NCI-H2171 treated with DMSO at 0.1 percent for 48 hours (cell line): ENCODE measurements around the gene STK24.
A peak's percentile ranks its signal among the peaks of the same experiment; 100 is the strongest.

ENCODE experiments used
- DNase-seq: peaks from one replicate; lab custom pipeline; 2025; lab: John Stamatoyannopoulos, UW

The STK24 gene

DNA sequence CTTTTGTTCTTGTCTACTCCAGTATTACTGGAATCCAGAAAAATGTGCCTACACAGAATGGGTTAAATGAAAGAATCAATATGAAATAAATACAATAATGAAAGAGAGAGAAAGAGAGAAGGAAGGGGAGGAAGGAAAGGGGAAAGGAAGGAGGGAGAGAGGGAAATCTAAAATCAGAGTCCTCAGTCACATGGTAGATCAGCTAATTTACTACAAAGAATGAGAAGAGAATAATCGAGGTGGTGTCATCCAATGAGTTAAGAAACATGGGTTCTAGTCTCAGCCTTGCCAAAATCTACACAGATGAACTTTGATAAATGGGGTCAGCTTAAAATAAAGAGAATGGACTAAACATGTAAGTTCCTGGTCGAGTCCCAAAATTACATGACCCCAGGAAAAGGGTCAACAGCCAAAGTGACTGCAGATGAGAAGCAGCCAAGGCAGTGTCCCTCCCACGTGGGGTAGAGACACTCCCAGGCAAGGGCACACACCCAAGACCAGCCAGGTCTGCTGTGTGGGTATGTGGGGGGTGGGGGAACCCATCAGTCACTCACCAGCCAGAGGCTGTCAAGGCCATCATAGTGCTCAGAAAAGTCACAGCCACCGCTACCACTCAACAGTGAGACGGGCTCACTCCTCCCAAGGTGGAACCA, 103.6 kb downstream of the STK24 start:
- DNase-seq, result no peak

DNA sequence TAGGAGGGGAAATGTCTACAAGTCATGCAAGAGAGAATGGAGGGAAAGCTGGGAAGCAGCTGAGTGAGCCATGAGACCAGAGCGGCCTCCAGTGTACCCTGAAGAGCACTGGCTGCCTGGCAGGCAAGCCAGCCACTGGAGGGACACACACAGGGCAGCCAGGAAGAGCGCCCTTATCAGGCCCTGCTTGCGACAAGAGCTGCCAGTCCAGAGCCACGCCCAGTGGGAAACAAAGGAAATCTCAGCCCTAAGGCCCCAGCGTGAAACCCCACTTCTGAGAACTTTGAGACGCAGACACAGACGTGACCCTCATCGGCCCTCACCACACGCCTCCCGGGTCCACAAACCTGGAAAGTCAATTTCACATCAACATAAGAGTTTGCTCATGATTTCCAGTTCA, 105.0 kb downstream of the STK24 start:
- no peak for DNase-seq

DNA sequence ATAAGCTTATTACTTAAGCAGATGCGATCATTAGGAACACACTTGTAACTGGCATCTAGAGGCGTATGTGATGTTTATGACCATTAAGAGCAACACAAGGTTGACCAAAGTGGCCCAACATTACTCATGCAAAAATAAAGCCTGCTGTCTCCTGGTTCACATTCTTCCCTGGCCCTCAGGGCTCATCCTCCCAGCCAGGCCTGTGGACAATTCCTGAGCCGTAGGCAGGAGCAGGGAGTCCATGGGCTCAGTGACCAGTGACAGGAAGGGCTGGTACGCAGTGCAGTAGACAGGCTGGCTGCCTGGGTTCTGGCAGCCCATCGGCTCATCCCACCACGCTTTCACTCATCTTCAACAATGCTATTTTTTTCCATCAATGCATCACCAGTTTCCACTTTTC, 106.0 kb downstream of the STK24 start:
- no peak for DNase-seq

DNA sequence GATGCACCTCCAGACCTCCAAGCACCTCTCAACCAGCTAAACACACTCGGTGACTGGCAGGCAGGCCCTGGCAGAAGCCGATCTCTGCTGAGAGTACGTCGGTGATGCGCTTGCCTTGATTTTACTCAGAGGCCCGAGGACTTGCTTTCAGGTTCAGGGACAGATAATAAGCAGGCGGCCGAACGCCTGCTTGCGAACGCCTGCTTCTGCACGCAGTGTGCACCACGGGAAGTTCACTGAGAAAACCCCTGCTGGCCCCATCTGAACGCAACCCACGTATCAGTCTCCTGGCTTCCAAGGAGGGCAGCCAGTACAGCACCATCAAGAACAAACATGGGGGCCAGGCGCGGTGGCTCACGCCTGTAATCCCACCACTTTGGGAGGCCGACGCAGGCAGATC, 108.0 kb downstream of the STK24 start:
- no peak for DNase-seq

DNA sequence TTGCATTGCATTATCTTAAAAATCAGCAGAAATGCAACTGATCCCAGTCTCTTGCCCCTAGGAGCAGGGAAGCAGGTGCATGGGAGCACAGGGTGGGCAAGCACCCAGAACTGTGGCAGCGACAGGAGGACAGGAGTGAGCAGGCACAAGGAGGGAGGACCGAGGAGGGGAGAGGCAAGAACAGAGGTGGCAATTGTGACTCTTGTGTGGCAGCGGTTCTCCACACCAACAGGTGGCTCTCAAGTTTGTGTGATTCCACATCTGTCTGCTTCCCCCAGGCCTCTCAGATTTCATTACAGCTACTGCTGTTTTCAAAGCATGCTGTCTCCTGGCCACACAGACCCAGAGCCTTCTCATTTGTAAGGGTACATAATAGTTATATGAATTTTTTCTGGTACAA, 108.5 kb downstream of the STK24 start:
- peak; percentile 56 for DNase-seq

DNA sequence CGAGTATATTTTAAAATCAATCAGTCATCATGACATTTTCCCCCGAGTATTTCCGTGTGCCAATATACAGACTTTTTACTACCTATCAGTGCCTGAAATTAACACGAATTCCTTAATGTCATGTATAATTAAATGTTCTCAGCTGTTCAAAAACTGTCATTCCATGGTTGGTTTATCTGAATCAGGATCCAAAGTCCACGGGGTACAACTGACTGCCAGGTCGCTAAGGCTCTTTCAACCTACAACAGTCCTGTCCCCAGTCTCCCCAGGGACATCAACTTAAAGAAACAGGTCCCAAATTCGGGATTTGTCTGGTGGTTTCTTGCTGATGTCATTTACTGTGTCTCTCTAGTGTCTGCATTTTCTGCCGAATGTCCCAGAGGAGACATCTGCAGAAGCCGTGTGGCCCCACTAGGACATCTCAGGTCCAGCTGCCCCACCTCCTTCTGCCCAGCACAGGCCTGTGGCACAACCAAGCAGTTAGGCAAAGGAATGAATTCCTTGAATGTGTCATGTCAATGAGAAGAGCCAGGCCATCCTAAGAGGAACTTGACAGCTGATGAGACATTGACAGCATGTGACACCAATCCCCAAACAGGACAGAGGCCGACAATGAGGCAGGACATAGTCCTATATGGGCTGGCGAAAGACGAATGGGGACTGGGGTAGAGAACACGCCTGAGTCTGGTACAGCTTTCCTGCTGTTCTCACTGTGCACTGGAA, 109.5 kb downstream of the STK24 start:
- DNase-seq, result no peak

DNA sequence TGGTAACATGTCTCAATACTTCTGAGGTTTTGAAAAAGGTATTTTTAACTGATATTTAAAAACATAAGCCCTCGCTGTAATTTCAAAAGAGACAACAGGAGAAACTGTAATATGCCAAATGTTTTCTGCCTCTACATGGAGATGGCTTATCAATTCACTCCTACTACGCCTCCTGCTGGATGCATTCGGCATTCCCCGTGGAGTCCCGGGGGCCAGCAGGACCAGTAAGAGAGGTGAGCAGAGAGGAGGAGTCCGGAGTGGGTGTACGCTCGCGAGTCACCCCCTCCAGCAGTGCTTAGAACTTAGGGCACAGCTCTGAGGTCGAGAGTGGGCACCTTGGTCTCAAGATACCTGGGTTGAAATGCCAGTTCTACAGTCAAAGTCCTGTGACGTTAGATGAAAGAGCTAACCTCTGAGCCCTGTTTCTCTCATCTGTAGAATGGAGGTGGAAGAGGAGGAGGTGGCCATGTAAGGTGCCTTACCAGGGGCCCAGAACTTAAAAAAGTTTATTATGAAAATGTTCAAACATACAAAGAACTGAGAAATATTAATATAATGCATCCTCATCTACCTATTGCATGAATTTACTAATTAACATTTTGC, 110.2 kb downstream of the STK24 start:
- no peak for DNase-seq

DNA sequence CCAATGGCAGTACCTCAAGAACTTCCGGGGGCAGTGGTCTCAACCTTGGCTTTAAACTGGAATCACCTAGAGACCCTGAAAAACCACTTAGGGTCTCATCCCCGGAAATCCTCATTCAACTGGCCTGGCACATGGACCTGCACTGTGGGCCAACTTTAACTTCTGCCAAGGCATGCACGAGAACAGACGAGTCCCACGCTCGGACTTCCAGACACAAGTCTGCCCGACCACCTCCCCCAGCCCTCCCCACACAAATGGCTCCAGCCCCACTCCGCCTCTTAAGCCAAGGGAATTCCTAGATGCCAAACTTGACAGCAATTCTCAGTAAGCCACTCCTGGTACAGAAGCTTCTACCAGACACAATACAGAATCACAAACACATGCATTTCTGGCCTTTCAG, 114.0 kb downstream of the STK24 start:
- DNase-seq, result no peak

DNA sequence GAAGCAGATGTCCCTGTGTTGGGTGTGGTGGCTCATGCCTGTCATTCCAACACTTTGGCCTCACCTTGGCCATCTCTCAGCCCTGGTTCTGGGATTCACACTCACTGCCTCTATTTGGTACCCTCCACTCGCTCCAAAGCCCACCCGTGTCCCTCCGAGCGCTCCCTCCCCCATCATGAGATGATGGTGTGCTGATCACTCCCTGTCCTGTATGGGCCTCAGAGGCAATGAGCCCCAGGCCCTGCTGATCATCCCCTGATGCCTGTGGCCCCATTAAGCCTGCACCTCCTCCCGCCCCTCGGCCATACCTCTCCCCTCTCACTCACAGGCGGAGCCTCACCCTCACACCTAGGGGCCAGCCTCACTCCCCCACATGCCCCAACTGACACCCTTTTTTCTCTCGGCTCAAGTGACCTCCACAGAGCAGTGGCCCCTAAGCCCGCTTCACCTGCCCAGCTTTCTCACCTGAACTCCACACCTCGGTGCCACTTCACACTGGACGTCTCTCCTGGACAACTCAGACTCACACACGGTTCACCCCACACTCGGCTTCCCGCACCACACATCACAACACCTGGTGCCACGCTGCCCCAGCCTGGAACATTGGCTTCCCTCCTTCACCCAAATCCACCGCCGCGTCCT, 114.5 kb downstream of the STK24 start:
- no peak for DNase-seq

DNA sequence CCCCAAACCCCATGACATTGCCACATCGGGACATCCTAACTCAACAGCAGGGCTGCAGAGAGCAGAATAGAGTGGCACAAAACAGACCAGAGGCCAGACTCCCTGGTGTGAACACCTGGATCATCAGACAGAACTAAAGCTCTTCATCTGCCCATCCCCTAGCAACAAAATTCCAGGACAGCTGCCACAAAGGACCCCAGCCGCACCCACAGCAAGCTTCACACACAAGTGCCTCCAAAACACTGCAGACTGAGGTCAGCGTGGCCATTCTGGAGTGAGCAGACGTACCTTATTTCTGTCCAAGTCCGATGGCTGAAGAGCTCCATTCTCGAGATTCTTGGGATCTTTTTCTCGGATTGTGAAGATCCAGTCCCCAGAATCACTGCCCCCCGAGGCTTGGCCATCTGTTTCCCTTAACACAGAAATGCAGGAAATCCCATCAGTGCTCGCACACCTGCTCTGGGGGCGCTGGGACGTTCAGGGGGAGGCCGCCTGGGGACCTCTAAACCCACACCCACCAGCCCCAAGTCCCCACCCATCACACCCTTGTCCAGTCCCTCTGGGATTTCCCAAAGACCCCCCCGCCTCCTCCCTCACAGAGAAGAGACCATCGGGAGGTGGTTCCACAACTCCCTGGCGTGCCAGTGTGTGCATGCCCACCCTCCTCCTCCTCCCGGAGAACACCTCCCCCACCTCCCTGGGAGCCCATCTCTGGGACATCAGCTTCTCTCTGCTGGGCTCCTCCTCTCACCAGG, 115.2 kb downstream of the STK24 start:
- DNase-seq, result peak; percentile 17

DNA sequence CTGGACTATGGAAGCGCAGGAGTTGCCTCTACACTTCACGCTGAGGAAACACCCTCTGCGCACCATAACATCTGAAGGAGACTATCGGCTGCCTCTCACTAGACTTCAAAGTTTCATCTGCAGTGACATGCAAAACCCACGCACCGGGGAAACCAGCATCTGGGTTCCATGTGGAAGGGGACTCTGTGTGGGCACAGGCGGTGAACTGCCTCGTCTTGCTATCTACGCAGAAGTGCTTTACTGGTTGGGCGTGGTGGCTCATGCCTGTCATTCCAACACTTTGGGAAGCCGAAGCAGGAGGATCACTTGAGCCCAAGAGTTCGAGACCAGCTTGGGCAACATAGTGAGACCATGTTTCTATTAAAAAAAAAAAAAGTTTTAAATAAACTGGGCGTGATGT, 116.4 kb downstream of the STK24 start:
- DNase-seq, result no peak

DNA sequence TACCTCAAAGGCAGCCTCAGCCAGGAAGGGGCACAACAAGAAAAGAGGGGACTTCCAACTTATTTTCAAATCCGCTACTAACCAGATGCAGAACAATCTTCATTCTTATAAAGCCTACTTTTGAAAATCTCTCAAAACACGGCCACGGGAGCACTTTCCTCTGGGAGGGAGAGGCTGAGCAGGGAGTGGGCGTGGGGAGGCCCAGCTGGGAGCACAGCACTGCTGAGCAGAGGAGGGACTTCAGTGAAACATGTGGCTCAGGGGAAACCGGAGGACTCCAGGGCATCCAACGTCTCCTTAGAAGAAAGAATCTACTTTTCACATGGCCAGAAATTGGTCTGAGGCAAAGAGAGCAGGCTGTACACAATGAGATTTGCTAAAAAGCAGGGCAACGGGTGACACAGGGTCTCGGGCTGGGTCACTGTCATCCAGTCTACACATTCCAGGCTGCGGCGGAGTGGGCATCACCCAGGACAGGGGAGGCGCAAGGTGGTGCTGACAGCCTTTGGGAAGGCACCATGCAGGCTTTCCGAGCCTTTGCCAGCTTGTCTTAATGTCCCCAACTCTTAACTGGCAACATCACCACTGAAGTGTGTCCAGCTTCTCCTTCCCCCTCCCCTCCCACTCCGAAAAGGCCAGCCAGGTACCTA, 117.1 kb downstream of the STK24 start:
- DNase-seq, result no peak

DNA sequence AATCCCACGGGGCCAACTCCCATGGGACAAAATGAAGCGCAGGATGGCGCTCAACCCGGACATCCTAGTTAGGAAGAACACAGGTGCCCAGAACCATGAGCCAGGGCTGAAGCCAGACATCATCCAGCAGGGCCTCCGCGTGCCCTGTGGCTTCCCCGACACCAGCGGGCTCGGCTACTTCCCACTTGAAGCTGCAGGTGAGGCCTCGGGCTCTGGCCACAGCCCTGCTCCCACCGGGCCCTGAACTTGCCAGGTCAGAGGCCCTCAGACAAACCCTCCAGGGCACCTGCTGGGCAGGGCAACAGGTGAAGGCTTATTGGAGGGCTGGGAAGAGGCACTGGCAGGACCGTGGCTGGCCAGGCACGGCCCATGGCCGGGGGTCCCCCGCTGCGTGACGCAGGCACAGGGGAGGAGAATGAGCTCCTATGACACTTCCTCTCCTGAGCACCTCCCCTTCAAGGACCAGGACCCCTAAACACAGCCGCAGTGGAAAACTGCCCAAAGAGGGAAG, 117.7 kb downstream of the STK24 start:
- no peak for DNase-seq

DNA sequence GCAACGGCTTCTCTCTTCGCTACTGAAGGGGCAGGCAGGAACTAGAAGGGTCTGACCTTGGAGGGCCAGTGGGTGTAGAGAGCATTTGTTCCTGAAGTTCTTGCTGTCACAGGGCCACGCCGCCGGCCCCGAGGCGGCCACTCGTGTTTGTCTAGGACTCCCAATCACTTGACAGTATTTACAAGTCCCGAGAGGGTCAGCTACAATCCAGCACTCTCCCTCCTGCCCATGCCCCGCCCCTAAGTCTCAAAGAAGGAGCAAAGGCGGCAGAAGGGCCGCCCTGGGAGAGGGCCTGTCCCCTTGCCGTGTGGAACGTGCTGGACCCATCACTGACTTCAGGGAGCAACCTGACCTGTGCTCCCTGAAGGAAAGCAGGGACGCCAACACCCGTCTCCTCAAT, 118.5 kb downstream of the STK24 start:
- no peak for DNase-seq

DNA sequence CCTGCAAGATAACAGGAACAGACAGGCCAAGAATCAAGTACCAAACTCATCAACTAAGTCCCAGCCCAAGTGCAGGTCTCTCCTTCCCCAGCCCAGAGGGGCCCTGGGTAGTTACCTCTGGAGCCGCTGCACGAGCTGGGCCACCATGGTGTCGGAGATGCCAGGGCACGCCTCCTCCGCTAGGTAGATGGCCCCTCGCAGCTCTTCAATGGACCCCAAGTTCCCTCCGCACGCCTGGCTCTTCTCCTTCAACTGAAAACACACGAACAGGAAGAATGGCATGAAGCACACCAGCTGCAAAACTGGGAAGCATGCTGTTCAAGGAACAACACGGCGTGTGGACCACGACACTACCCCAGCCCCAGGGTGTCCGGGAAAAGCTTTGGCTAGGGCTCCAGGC, 119.9 kb downstream of the STK24 start:
- DNase-seq, result no peak

DNA sequence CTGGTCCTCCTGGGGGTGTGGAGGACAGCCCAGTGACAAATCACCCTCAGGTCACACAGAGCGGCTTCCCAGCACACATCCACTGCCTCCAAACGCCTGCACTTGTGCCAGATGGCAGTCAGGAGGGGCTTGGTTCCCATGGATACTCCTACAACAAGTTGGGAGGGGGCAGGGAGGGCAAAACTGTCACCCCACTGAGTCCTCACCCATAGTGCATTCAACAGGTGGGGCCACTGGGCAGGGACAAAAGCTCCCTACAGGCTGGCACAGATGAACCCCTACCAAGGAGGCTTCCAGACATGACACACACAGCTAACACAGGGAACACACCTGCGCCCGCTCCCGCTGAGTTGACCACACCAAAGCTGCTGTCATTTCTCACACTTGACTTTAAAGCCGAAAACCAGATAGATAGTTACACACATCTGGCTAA, 120.5 kb downstream of the STK24 start:
- peak; percentile 18 for DNase-seq

DNA sequence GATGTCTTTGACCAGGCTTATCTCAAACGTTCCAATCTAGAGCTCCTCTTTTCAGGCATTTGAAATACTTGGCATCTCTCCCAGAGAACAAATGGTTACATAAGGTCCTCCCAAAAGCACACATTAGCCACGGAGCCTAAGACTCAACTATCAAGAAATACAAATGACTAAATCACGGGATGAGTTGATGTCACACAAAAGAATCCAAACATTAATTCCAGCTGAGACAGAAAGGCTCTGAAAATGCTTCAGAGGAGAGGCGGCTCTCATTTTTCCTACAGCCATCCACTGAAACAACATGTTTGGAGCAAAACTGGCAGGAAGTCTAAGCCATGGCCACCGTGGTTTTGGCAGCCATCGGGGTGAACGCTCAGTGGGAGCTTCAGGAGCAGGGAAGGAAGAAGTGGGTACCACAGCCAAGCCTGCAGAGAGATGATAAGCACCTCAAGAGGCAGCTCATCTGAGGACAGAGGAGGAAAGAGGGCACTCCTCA, 122.5 kb downstream of the STK24 start:
- peak; percentile 66 for DNase-seq

DNA sequence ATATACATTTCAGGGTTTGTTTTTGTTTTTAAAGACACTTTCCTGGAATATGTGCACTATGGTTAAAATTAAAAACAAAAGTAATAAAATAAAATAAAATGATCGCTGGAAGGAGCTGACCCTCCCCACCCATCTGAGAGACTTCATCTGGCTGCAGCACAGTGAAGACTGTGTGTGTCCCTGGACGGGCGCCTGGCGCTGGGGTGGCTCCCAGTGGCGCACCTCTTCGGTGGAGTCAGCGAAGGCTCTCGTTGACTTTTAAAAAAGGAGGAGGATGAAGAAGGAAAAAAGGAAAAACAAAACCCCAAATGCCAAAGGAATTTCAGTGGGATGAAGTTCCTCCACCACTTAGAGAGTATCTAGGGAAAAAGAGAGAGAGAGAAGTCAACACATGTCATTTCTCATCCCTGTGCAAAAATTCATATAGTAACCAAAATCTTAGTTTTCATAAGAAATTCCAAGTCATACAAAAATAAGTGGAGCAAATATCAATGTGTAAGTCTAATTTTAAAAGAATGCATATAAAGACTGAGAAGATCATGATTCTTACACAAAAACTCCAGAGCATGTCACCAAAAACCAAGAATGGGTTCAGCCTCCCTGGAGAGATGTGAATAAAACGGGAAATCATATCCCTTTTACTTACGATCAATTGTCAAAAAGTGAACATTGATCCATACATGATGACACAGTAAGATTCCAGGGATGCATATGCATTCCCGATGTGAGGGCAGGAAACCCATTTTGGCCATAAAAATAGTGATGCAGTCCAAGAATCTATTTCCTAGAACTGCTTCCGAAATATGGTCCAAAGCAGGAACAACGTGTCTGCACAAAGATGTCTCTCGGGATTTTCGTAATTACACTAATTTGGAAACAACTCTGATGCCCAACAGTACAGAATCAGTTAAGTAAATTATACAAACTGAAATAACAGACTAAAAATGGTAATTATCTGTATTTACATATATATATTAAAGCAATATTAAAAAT, 123.8 kb downstream of the STK24 start:
- DNase-seq, result no peak

DNA sequence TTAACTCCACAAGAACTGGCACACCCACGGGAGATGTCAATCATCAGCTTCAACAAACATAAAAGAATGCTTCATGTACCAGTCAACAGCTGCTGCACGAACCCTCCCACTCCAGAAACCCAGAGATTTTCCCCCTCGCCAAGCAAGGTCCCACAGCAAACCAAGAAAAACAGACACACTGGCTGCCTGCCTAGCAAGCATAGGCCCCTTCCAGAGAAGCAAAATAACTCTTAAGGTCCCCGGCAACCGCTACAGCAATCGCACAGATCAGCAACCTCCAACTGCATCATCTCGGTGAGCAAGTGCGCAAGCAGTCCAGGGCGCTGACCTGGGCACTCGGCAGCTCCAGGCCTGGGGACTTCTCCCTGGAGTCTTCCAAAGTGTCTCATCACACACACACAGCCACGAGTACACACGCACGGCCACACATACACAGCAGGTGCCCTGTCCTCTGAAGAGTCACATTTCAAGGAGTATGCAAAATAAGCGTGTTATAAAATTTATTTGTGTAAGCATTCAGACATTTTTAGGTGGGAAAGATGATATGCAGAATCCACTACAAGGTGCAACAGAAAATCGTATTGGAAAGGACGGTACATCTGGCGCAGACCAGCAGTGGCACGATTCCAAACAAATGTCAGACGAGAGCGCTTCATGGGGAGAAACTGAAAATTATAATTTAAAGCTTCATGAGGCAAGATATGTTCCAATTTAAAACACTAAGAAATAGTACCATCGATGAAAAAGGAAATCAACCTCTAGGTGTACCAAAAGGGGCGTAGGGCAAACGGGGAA, 125.0 kb downstream of the STK24 start:
- DNase-seq, result peak; percentile 21
